HCT116 (cell line): ENCODE measurements around the gene ANKLE2. TPM values are rescaled to one million over a fixed set of nuclear protein-coding genes. Genes with fewer than 3 reads are reported as not detected.
"Not testable (repeated sequence)": the region's sequence is repeated elsewhere in the genome, so short reads cannot be mapped to it uniquely, and the experiment has no call there.

Experiments
- ATAC-seq: fragments of 200-7000 bp; cut with Tn5 transposase; 2 replicates; pipeline ENCODE4 v1.9.1; 2020; ENCODE audit warnings: mild to moderate bottlenecking, moderate library complexity
- BruUV-seq: library from RNA; stranded (reverse); fragments of 400-500 nt; replicated peaks from 2 replicates; lab custom pipeline; 2021; lab: Mats Ljungman, UMichigan
- CTCF ChIA-PET: fragments of 300-600 bp; sonication (Branson Sonifier 250); formaldehyde crosslinking; loops from one replicate; lab custom pipeline; 2021; ENCODE audit warnings: antibody characterized with exemption; lab: Charles Lee
- POLR2A ChIA-PET: fragments of 300-600, 350-600 bp; sonication (Branson Sonifier 250); formaldehyde crosslinking; loops from one replicate; lab custom pipeline; 2021; ENCODE audit warnings: antibody characterized with exemption; lab: Charles Lee
- RAD21 ChIA-PET, 2 experiments: fragments of 300-600 bp; sonication (Branson Sonifier 250); formaldehyde crosslinking; loops; one replicate each; lab custom pipeline; 2023; ENCODE audit warnings: low total read pairs in 2 of 2; ENCODE audit not compliant: uncharacterized antibody in 2 of 2, unreplicated experiment in 2 of 2, low non-redundant PET in 1 of 2; lab: Charles Lee
- DNase-seq: peaks from one replicate; pipeline ENCODE4 v3.0.0-alpha.2; 2010; ENCODE audit warnings: low read depth, low spot score
- H2AFZ ChIP-seq: fragments of 200-600 bp; shearing (Covaris generic), sonication (generic); 2 replicates; pipeline ENCODE4 v1.6.1; 2017; ENCODE audit warnings: low read depth, mixed run types, mixed read lengths, antibody characterized with exemption, low read length; ENCODE audit not compliant: poor library complexity, severe bottlenecking
- H3K27ac ChIP-seq: 2 replicates; pipeline ENCODE4 v1.5.1; 2012; ENCODE audit warnings: low read depth, low read length
- H3K27me3 ChIP-seq: fragments of 200-600 bp; sonication (generic); 2 replicates; pipeline ENCODE4 v1.6.1; 2016; ENCODE audit warnings: mixed run types, low read length, mixed read lengths; ENCODE audit not compliant: insufficient read depth
- H3K36me3 ChIP-seq, 2 experiments: fragments of 200-500 bp in 1 of 2; fragments of 200-600 bp in 1 of 2; sonication (Bioruptor generic) in 1 of 2; sonication (generic) in 1 of 2; 2 replicates each; pipeline versions ENCODE4 v1.5.1 to v1.6.1; 2014 to 2016; ENCODE audit warnings: low read length in 2 of 2, inconsistent platforms in 1 of 2, mixed read lengths in 1 of 2, mixed run types in 1 of 2; ENCODE audit not compliant: insufficient read depth in 2 of 2, control insufficient read depth in 1 of 2
- H3K4me1 ChIP-seq, 2 experiments: fragments of 200-600 bp in 1 of 2; sonication (generic) in 1 of 2; 2 replicates each; pipeline versions ENCODE4 v1.5.1 to v1.6.1; 2012 to 2017; ENCODE audit warnings: low read length in 2 of 2, inconsistent platforms in 1 of 2, mild to moderate bottlenecking in 1 of 2, mixed read lengths in 1 of 2, mixed run types in 1 of 2, moderate library complexity in 1 of 2; ENCODE audit not compliant: insufficient read depth in 2 of 2, control insufficient read depth in 1 of 2
- H3K4me2 ChIP-seq: fragments of 200-600 bp; sonication (generic); 2 replicates; pipeline ENCODE4 v1.6.1; 2017; ENCODE audit warnings: mixed run types, low read length, mixed read lengths
- H3K4me3 ChIP-seq, 2 experiments: fragments of 200-600 bp in 1 of 2; sonication (generic) in 1 of 2; replicated peaks in 1 of 2; 2 replicates each; pipeline ENCODE4 v1.5.1; 2011 to 2016; ENCODE audit warnings: low read length in 2 of 2, control low read depth in 1 of 2, low read depth in 1 of 2, mild to moderate bottlenecking in 1 of 2, mixed read lengths in 1 of 2, mixed run types in 1 of 2
- H3K79me2 ChIP-seq: fragments of 200-600 bp; sonication (generic); 2 replicates; pipeline ENCODE4 v1.6.1; 2017; ENCODE audit warnings: mild to moderate bottlenecking, mixed run types, low read length, moderate library complexity, mixed read lengths; ENCODE audit not compliant: insufficient read depth
- H3K9ac ChIP-seq: fragments of 200-600 bp; sonication (generic); 2 replicates; pipeline ENCODE4 v1.6.1; 2016; ENCODE audit warnings: low read length, mixed read lengths
- H3K9me2 ChIP-seq: fragments of 200-600 bp; sonication (generic), shearing (Covaris generic); 2 replicates; pipeline ENCODE4 v1.6.1; 2017; ENCODE audit warnings: mixed run types, mild to moderate bottlenecking, moderate library complexity; ENCODE audit not compliant: insufficient read depth
- H3K9me3 ChIP-seq, 2 experiments: fragments of 200-500 bp in 1 of 2; fragments of 200-600 bp in 1 of 2; sonication (Bioruptor generic) in 1 of 2; sonication (generic) in 1 of 2; 2 replicates each; pipeline ENCODE4 v1.6.1; 2014 to 2017; ENCODE audit warnings: low read length in 2 of 2, mixed read lengths in 2 of 2, inconsistent platforms in 1 of 2, low read depth in 1 of 2, mild to moderate bottlenecking in 1 of 2, mixed run types in 1 of 2, moderate library complexity in 1 of 2; ENCODE audit not compliant: control insufficient read depth in 1 of 2, insufficient read depth in 1 of 2
- H4K20me1 ChIP-seq: fragments of 200-600 bp; sonication (generic), shearing (Covaris generic); 2 replicates; pipeline ENCODE4 v1.6.1; 2017; ENCODE audit warnings: mixed run types, mild to moderate bottlenecking, moderate library complexity; ENCODE audit not compliant: insufficient read depth
- CBX3 ChIP-seq: IDR thresholded peaks from 2 replicates; pipeline ENCODE4 v1.6.1; 2012; ENCODE audit warnings: low read depth
- CEBPB ChIP-seq: IDR thresholded peaks from 2 replicates; pipeline ENCODE4 v1.6.1; 2012; ENCODE audit warnings: low read depth
- EGR1 ChIP-seq: IDR thresholded peaks from 2 replicates; pipeline ENCODE4 v1.6.1; 2012; ENCODE audit warnings: low read depth
- ELF1 ChIP-seq: IDR thresholded peaks from 2 replicates; pipeline ENCODE4 v1.6.1; 2012; ENCODE audit warnings: low read depth, borderline replicate concordance
- EZH2 ChIP-seq: fragments of 200-600 bp; sonication (generic); IDR thresholded peaks from 2 replicates; pipeline ENCODE4 v1.6.1; 2017; ENCODE audit warnings: antibody characterized with exemption, mixed run types
- FOSL1 ChIP-seq: IDR thresholded peaks from 2 replicates; pipeline ENCODE4 v1.6.1; 2012; ENCODE audit warnings: low read depth
- JUND ChIP-seq: IDR thresholded peaks from 2 replicates; pipeline ENCODE4 v1.6.1; 2012
- RAD21 ChIP-seq: IDR thresholded peaks from 2 replicates; pipeline ENCODE4 v1.6.1; 2012; ENCODE audit warnings: low read depth, mild to moderate bottlenecking
- SP1 ChIP-seq: IDR thresholded peaks from 2 replicates; pipeline ENCODE4 v1.6.1; 2012; ENCODE audit warnings: low read depth
- SRF ChIP-seq: IDR thresholded peaks from 2 replicates; pipeline ENCODE4 v1.6.1; 2012; ENCODE audit warnings: low read depth
- TCF7L2 ChIP-seq: IDR thresholded peaks from 2 replicates; pipeline ENCODE4 v1.7.0; 2011; ENCODE audit warnings: borderline replicate concordance, inconsistent platforms; ENCODE audit not compliant: insufficient read depth, insufficient read length; ENCODE audit errors: extremely low read depth
- YY1 ChIP-seq: IDR thresholded peaks from 2 replicates; pipeline ENCODE4 v1.6.1; 2011; ENCODE audit warnings: low read length, low read depth, moderate library complexity, mild to moderate bottlenecking; ENCODE audit not compliant: insufficient replicate concordance; ENCODE audit errors: extremely low read depth
- ZFX ChIP-seq: fragments of 450-650 bp; IDR thresholded peaks from 2 replicates; pipeline ENCODE4 v1.6.1; 2017
- intact Hi-C: fragments of 100-400 bp; cut with micrococcal nuclease; formaldehyde crosslinking; loops from 2 replicates; pipeline ENCODE4 v1.10.0; 2022
- total RNA-seq: library from RNA; stranded (reverse); gene quantifications from one replicate; pipeline ENCODE4 v1.2.1, GENCODE V29; 2021; ENCODE audit not compliant: unreplicated experiment
- TF ChIP-seq, protein P1 (sequence below): IDR thresholded peaks from 2 replicates; pipeline ENCODE4 v1.6.1; 2011; ENCODE audit warnings: mild to moderate bottlenecking, low read length, moderate library complexity; ENCODE audit not compliant: insufficient replicate concordance; ENCODE audit errors: extremely low read depth
- TF ChIP-seq, protein P2 (sequence below): IDR thresholded peaks from 2 replicates; pipeline ENCODE4 v1.6.1; 2012; ENCODE audit warnings: low read depth
- TF ChIP-seq, protein P3 (sequence below): IDR thresholded peaks from 2 replicates; pipeline ENCODE4 v1.6.1; 2012

ANKLE2 gene
- total RNA-seq, 1 experiment from 2014 or later, result 68.8 TPM

DNA sequence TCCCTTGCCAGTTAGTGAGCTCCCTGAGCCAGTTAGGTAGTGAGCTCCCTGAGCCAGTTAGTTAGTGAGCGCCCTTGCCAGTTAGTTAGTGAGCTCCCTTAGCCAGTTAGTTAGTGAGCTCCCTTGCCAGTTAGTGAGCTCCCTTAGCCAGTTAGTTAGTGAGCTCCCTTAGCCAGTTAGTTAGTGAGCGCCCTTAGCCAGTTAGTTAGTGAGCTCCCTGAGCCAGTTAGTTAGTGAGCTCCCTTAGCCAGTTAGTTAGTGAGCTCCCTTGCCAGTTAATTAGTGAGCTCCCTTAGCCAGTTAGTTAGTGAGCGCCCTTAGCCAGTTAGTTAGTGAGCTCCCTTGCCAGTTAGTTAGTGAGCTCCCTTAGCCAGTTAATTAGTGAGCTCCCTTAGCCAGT lies 69.6 kb downstream of the ANKLE2 start:
- H3K79me2 ChIP-seq, result peaks cover 18% of the 10 kb centered on the region
- BruUV-seq, H3K27me3 ChIP-seq, DNase-seq, CTCF ChIA-PET, RAD21 ChIA-PET, H3K4me2 ChIP-seq, intact Hi-C loops, ATAC-seq, H4K20me1 ChIP-seq, POLR2A ChIA-PET, H3K9me3 ChIP-seq, H3K4me1 ChIP-seq, H3K4me3 ChIP-seq, H2AFZ ChIP-seq, H3K27ac ChIP-seq, H3K9ac ChIP-seq, H3K36me3 ChIP-seq, H3K9me2 ChIP-seq: not testable (repeated sequence)

DNA sequence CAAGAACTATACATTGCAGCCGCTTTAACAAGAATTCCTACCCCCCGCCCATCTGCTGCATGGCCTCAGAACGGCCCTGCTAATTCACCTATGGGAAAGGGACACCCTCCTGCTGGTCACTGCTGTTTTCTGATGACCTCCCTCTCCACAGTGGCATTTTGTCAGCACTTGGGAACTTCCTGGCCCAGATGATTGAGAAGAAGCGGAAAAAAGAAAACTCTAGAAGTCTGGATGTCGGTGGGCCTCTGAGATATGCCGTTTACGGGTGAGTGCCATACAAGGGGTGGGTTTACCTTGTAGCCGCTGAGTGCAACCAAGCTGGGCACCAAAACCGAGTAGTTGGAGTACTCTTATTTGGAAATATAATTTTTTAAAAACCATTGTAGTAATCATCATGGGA lies 71.5 kb downstream of the ANKLE2 start:
- peaks cover 3% of the 10 kb centered on the region; the same call in 1 of the 2 replicates for H4K20me1 ChIP-seq
- no peak overlapping the region for H3K4me3 ChIP-seq
- ChIA-PET RAD21 (no interaction called here), CTCF (no interaction called here), POLR2A (no interaction called here)
- no peak overlapping the region for H3K27ac ChIP-seq
- no peak for ATAC-seq
- intact Hi-C loops, result no loop called here
- no TSS peak for BruUV-seq
- H3K9me2 ChIP-seq, result no peaks in the 10 kb centered on the region
- peaks cover 8 to 18% of the 10 kb centered on the region in 2 experiments for H3K4me1 ChIP-seq
- no peak overlapping the region for H3K9ac ChIP-seq
- no peak for DNase-seq
- peaks cover 36% of the 10 kb centered on the region for H3K79me2 ChIP-seq
- no peak overlapping the region for H2AFZ ChIP-seq
- no peaks in the 10 kb centered on the region for H3K9me3 ChIP-seq
- H3K4me2 ChIP-seq, result 0 out of 2 replicates have a peak overlapping the region, but pooled peaks have one; percentile 39
- no peaks in the 10 kb centered on the region for H3K27me3 ChIP-seq
- H3K36me3 ChIP-seq, result peaks cover 0 to 14% of the 10 kb centered on the region in 2 experiments; a peak in 3 of 4 replicates
- TF ChIP-seq ELF1 (no peak), ZFX (no peak), YY1 (no peak), JUND (no peak), RAD21 (no peak), TCF7L2 (no peak), CBX3 (no peak), FOSL1 (no peak), SP1 (no peak), SRF (no peak), EZH2 (no peak), CEBPB (no peak), EGR1 (no peak)
- TF ChIP-seq, protein P1, sequence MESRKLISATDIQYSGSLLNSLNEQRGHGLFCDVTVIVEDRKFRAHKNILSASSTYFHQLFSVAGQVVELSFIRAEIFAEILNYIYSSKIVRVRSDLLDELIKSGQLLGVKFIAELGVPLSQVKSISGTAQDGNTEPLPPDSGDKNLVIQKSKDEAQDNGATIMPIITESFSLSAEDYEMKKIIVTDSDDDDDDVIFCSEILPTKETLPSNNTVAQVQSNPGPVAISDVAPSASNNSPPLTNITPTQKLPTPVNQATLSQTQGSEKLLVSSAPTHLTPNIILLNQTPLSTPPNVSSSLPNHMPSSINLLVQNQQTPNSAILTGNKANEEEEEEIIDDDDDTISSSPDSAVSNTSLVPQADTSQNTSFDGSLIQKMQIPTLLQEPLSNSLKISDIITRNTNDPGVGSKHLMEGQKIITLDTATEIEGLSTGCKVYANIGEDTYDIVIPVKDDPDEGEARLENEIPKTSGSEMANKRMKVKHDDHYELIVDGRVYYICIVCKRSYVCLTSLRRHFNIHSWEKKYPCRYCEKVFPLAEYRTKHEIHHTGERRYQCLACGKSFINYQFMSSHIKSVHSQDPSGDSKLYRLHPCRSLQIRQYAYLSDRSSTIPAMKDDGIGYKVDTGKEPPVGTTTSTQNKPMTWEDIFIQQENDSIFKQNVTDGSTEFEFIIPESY, result no peak
- TF ChIP-seq, protein P2, sequence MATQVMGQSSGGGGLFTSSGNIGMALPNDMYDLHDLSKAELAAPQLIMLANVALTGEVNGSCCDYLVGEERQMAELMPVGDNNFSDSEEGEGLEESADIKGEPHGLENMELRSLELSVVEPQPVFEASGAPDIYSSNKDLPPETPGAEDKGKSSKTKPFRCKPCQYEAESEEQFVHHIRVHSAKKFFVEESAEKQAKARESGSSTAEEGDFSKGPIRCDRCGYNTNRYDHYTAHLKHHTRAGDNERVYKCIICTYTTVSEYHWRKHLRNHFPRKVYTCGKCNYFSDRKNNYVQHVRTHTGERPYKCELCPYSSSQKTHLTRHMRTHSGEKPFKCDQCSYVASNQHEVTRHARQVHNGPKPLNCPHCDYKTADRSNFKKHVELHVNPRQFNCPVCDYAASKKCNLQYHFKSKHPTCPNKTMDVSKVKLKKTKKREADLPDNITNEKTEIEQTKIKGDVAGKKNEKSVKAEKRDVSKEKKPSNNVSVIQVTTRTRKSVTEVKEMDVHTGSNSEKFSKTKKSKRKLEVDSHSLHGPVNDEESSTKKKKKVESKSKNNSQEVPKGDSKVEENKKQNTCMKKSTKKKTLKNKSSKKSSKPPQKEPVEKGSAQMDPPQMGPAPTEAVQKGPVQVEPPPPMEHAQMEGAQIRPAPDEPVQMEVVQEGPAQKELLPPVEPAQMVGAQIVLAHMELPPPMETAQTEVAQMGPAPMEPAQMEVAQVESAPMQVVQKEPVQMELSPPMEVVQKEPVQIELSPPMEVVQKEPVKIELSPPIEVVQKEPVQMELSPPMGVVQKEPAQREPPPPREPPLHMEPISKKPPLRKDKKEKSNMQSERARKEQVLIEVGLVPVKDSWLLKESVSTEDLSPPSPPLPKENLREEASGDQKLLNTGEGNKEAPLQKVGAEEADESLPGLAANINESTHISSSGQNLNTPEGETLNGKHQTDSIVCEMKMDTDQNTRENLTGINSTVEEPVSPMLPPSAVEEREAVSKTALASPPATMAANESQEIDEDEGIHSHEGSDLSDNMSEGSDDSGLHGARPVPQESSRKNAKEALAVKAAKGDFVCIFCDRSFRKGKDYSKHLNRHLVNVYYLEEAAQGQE, result no peak
- TF ChIP-seq, protein P3, sequence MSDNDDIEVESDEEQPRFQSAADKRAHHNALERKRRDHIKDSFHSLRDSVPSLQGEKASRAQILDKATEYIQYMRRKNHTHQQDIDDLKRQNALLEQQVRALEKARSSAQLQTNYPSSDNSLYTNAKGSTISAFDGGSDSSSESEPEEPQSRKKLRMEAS, result no peak
